Progenitor cell of endocrine pancreas (in vitro differentiated cells): ENCODE measurements around the gene PCDHGA8. TPM values are rescaled to one million over a fixed set of nuclear protein-coding genes. Genes with fewer than 3 reads are reported as not detected.

Source experiments
- DNase-seq: peaks from one replicate; pipeline ENCODE4 v3.0.0; 2021; ENCODE audit warnings: low spot score; ENCODE audit not compliant: unreplicated experiment
- H3K27ac Mint-ChIP-seq: 2 replicates; pipeline ENCODE4 v1.8.0; 2021; ENCODE audit warnings: mild to moderate bottlenecking, moderate library complexity, mixed read lengths
- H3K27me3 Mint-ChIP-seq: 2 replicates; pipeline ENCODE4 v1.8.0; 2021; ENCODE audit warnings: mixed read lengths
- H3K36me3 Mint-ChIP-seq: 2 replicates; pipeline ENCODE4 v1.8.0; 2022; ENCODE audit warnings: mixed read lengths; ENCODE audit not compliant: insufficient read depth
- H3K4me1 Mint-ChIP-seq: 2 replicates; pipeline ENCODE4 v1.8.0; 2021; ENCODE audit warnings: low read depth, mixed read lengths
- H3K4me3 Mint-ChIP-seq: 2 replicates; pipeline ENCODE4 v1.8.0; 2021; ENCODE audit warnings: low read depth, mild to moderate bottlenecking, moderate library complexity, mixed read lengths
- H3K9me3 Mint-ChIP-seq: 2 replicates; pipeline ENCODE4 v1.8.0; 2021; ENCODE audit warnings: low read depth, mixed read lengths
- CTCF ChIP-seq: fragments of 200-600 bp; sonication (generic); IDR thresholded peaks from one replicate; pipeline ENCODE4 v1.5.0; 2021; ENCODE audit warnings: antibody characterized with exemption, mild to moderate bottlenecking; ENCODE audit not compliant: unreplicated experiment
- total RNA-seq: library from RNA; stranded (reverse); gene quantifications from 2 replicates; pipeline ENCODE4 v1.2.1, GENCODE V29; 2021

PCDHGA8 gene
- total RNA-seq, 1 donor from 2014 or later, result 1.5 TPM

GRCh38 chr5:141356950-141357349 lies 35.5 kb upstream of the PCDHGA8 start:
- H3K4me1 Mint-ChIP-seq, result no peaks in the 10 kb centered on the region
- no peak overlapping the region for H3K27ac Mint-ChIP-seq
- no peak for TF ChIP-seq CTCF
- no peak overlapping the region for H3K4me3 Mint-ChIP-seq
- no peaks in the 10 kb centered on the region for H3K27me3 Mint-ChIP-seq
- peaks cover 21% of the 10 kb centered on the region for H3K36me3 Mint-ChIP-seq
- peaks cover 50% of the 10 kb centered on the region for H3K9me3 Mint-ChIP-seq
- no peak for DNase-seq

- Mint-ChIP-seq H3K4me3 (no peak within 1 kb of the TSS), H3K27me3 (no peaks in the 10 kb centered on the region), H3K27ac (no peak within 1 kb of the TSS), H3K4me1 (no peaks in the 10 kb centered on the region), H3K36me3 (peaks cover 22% of the 10 kb centered on the region), H3K9me3 (peaks cover 56% of the 10 kb centered on the region)
- no peak for TF ChIP-seq CTCF
- DNase-seq, result no peak
Measured at GRCh38 chr5:141359790-141360426, 32.5 kb upstream of the PCDHGA8 start, which contains the start of gene PCDHGB2. PCDHGB2 (plus strand) TSS chr5:141359994; CDS start chr5:141360136, 142 bp downstream.

GRCh38 chr5:141360685-141361084 lies 31.7 kb upstream of the PCDHGA8 start:
- DNase-seq, result no peak
- TF ChIP-seq CTCF, result no peak
- H3K27me3 Mint-ChIP-seq, result no peaks in the 10 kb centered on the region
- H3K36me3 Mint-ChIP-seq, result peaks cover 25% of the 10 kb centered on the region
- H3K4me1 Mint-ChIP-seq, result no peaks in the 10 kb centered on the region
- no peak overlapping the region for H3K4me3 Mint-ChIP-seq
- H3K27ac Mint-ChIP-seq, result no peak overlapping the region
- H3K9me3 Mint-ChIP-seq, result peaks cover 60% of the 10 kb centered on the region

- Mint-ChIP-seq H3K4me3 (no peak overlapping the region), H3K27ac (no peak overlapping the region), H3K36me3 (peaks cover 20% of the 10 kb centered on the region)
Measured at GRCh38 chr5:141362719-141363118, 29.7 kb upstream of the PCDHGA8 start.

More at GRCh38 chr5:141362719-141363118, 29.7 kb upstream of the PCDHGA8 start:
- Mint-ChIP-seq H3K27me3 (no peaks in the 10 kb centered on the region), H3K9me3 (peaks cover 51% of the 10 kb centered on the region), H3K4me1 (no peaks in the 10 kb centered on the region)
- no peak for DNase-seq
- TF ChIP-seq CTCF, result no peak
